Natural killer cell (primary cell): ENCODE results near the gene ZIC1. TPM values are rescaled to one million over a fixed set of nuclear protein-coding genes. Genes with fewer than 3 reads are reported as not detected.

ENCODE experiments used
- ATAC-seq, 3 donors: fragments of 150-1000 bp in 2 of 3; fragments of 200-7000 bp in 1 of 3; cut with Tn5 transposase; 1 replicate in 1 of 3; 2 replicates in 2 of 3; pipeline ENCODE4 v1.10.0; 2021; ENCODE audit warnings: mild to moderate bottlenecking in 2 of 3, moderate library complexity in 2 of 3
- DNase-seq, 2 donors: peaks; one replicate each; pipeline versions ENCODE4 v3.0.0 to v3.0.0-alpha.2; 2013 to 2021; ENCODE audit warnings: mixed read lengths in 1 of 2
- H3K27ac ChIP-seq: one replicate; pipeline ENCODE4 v1.5.1; 2013; ENCODE audit warnings: mild to moderate bottlenecking, low read length
- H3K27me3 ChIP-seq: one replicate; pipeline ENCODE4 v1.6.1; 2013; ENCODE audit warnings: low read length; ENCODE audit not compliant: control insufficient read depth, insufficient read depth
- H3K36me3 ChIP-seq: one replicate; pipeline ENCODE4 v1.6.1; 2013; ENCODE audit warnings: low read length; ENCODE audit not compliant: control insufficient read depth, insufficient read depth
- H3K4me1 ChIP-seq: one replicate; pipeline ENCODE4 v1.6.1; 2013; ENCODE audit warnings: low read length; ENCODE audit not compliant: control insufficient read depth, insufficient read depth
- H3K4me3 ChIP-seq: one replicate; pipeline ENCODE4 v1.5.1; 2013; ENCODE audit warnings: low read length
- H3K9me3 ChIP-seq: one replicate; pipeline ENCODE4 v1.6.1; 2013; ENCODE audit warnings: low read length; ENCODE audit not compliant: control insufficient read depth, insufficient read depth
- H3K27ac Mint-ChIP-seq, 2 donors: one replicate each; pipeline ENCODE4 v1.8.0; 2022; ENCODE audit warnings: mild to moderate bottlenecking in 2 of 2, mixed read lengths in 2 of 2, moderate library complexity in 1 of 2
- H3K27me3 Mint-ChIP-seq, 2 donors: one replicate each; pipeline ENCODE4 v1.8.0; 2022; ENCODE audit warnings: low read depth in 2 of 2, mixed read lengths in 2 of 2
- H3K36me3 Mint-ChIP-seq: one replicate; pipeline ENCODE4 v1.8.0; 2022; ENCODE audit warnings: mixed read lengths
- H3K4me1 Mint-ChIP-seq, 2 donors: one replicate each; pipeline ENCODE4 v1.8.0; 2022; ENCODE audit warnings: mixed read lengths in 2 of 2
- H3K4me3 Mint-ChIP-seq: one replicate; pipeline ENCODE4 v1.8.0; 2022; ENCODE audit warnings: mild to moderate bottlenecking, moderate library complexity, mixed read lengths
- H3K9me3 Mint-ChIP-seq, 2 donors: one replicate each; pipeline ENCODE4 v1.8.0; 2022; ENCODE audit warnings: mixed read lengths in 2 of 2
- WGBS: methylation state at CpG from one replicate; pipeline ENCODE4 v1.1.7; 2013; ENCODE audit warnings: missing lambda C conversion rate; ENCODE audit not compliant: insufficient coverage; 5-methylcytosine and 5-hydroxymethylcytosine counted together
- intact Hi-C: fragments of 100-400 bp; cut with micrococcal nuclease; formaldehyde crosslinking; loops from one replicate; pipeline ENCODE4 v1.14.2; 2022
- total RNA-seq, 4 donors: library from RNA; stranded (reverse); fragments of 120-200 nt in 1 of 4; gene quantifications; one replicate each; pipeline versions ENCODE4 v1.2.3 to v1.2.4, GENCODE V29; 2013 to 2022
- TF ChIP-seq, protein P1 (sequence below): fragments of 200-600 bp; IDR thresholded peaks from one replicate; pipeline ENCODE4 v1.8.0; 2022; ENCODE audit warnings: antibody characterized with exemption

ZIC1 gene
- total RNA-seq, 3 donors from 2014 or later (not counting 1 experiment from before 2014, with no cell fraction given): not detected

- Mint-ChIP-seq H3K9me3 (peaks cover 0 to 9% of the 10 kb centered on the region in 2 donors), H3K4me1 (no peaks in the 10 kb centered on the region), H3K4me3 (no peak overlapping the region), H3K27ac (no peak overlapping the region), H3K27me3 (peaks cover 58 to 81% of the 10 kb centered on the region in 2 donors), H3K36me3 (peaks cover 32% of the 10 kb centered on the region)
- no peaks in the 10 kb centered on the region for H3K36me3 ChIP-seq
- H3K27ac ChIP-seq: no peak overlapping the region
- no peak for ATAC-seq
- no peak for DNase-seq
- H3K4me1 ChIP-seq: no peaks in the 10 kb centered on the region
- TF ChIP-seq, protein P1, sequence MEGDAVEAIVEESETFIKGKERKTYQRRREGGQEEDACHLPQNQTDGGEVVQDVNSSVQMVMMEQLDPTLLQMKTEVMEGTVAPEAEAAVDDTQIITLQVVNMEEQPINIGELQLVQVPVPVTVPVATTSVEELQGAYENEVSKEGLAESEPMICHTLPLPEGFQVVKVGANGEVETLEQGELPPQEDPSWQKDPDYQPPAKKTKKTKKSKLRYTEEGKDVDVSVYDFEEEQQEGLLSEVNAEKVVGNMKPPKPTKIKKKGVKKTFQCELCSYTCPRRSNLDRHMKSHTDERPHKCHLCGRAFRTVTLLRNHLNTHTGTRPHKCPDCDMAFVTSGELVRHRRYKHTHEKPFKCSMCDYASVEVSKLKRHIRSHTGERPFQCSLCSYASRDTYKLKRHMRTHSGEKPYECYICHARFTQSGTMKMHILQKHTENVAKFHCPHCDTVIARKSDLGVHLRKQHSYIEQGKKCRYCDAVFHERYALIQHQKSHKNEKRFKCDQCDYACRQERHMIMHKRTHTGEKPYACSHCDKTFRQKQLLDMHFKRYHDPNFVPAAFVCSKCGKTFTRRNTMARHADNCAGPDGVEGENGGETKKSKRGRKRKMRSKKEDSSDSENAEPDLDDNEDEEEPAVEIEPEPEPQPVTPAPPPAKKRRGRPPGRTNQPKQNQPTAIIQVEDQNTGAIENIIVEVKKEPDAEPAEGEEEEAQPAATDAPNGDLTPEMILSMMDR: no peak
- intact Hi-C loops: no loop called here
- 8% methylated on average over 14 of the region's 17 CpGs for WGBS
- H3K9me3 ChIP-seq: peaks cover 5% of the 10 kb centered on the region
- H3K4me3 ChIP-seq: no peak overlapping the region
- H3K27me3 ChIP-seq: peaks cover 38% of the 10 kb centered on the region
Measured at GRCh38 chr3:147372525-147373027, 36.6 kb upstream of the ZIC1 start.

DNA sequence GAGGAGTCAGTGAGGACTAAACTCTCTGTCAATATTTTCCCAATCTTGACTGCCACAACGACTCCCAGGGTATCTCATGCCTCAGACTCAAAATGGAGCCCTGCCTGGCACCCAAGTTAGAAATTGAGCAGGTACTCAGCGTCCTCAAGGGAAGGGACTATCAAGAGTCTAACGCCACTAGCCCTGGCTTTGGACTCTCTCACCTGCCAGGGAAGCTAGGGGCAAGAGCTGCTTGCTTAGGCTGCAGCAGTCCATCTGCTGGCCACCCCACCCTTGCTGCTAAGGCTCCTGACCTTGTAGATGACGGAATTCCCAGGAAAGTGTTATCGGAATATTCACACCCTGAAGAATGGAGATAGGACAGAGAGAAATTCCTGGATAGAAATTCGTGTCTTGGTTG lies 35.9 kb upstream of the ZIC1 start:
- 5% methylated on average over 6 of the region's 6 CpGs for WGBS
- H3K4me3 Mint-ChIP-seq: no peak overlapping the region
- peaks cover 62 to 81% of the 10 kb centered on the region in 2 donors for H3K27me3 Mint-ChIP-seq
- ATAC-seq (no peak), DNase-seq (no peak)
- TF ChIP-seq, protein P1: no peak
- H3K9me3 Mint-ChIP-seq: peaks cover 0 to 12% of the 10 kb centered on the region in 2 donors
- Histone ChIP-seq H3K27ac (no peak overlapping the region), H3K27me3 (peaks cover 38% of the 10 kb centered on the region), H3K4me3 (no peak overlapping the region), H3K4me1 (no peaks in the 10 kb centered on the region), H3K9me3 (peaks cover 10% of the 10 kb centered on the region), H3K36me3 (no peaks in the 10 kb centered on the region)
- peaks cover 32% of the 10 kb centered on the region for H3K36me3 Mint-ChIP-seq
- intact Hi-C loops: no loop called here
- H3K4me1 Mint-ChIP-seq: no peaks in the 10 kb centered on the region
- no peak overlapping the region for H3K27ac Mint-ChIP-seq

DNA sequence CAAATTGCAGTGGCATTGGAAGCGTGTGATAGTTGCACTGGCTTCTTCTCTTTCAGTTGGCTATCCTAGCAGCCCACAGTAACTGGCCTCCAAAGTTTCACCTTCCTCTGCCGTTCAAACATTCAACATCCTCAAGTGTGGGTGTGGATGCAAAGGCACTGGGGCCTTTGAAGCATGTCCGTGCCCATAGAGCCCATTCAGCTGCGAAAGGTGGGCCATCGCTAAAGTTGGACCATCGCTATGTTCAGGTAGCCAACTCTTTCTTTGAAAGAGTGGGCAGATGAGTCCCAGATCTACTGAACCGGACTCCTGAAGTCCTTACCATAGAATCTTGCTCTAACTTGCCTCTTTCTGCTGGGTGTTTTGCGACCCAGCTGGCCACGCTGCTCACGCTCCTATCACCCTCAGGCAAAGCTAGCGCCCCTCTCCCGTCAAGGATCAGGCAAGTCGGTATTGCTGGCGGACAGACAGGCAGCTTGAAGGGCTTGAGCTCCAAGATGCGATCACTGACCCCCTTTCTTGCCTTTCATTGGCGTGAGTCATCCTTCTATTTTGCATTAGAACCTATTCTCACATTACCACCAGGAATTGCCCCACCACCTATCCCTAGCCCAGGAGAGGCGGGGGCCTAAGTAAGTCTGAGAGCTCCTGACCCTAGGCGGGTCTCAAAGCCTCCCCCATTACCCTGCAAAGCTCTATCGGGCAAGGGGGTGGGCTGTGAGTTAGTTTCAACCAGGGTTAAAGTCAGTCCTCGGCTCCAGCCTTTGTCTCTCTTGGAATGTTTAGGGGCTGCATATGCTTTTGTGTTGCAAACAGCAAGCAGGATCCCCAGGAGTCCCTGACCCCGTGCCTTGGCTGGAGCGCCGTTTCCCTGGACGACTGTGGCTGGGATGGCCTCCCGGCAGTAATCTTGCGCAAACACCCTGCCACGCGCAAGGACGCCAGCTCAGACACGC lies 31.5 kb upstream of the ZIC1 start:
- ATAC-seq (no peak), DNase-seq (no peak)
- no peak overlapping the region for H3K4me3 Mint-ChIP-seq
- peaks cover 60 to 74% of the 10 kb centered on the region in 2 donors for H3K27me3 Mint-ChIP-seq
- intact Hi-C loops: no loop called here
- 14% methylated on average over 30 of the region's 30 CpGs for WGBS
- peaks cover 10% of the 10 kb centered on the region for H3K36me3 Mint-ChIP-seq
- peaks cover 13% of the 10 kb centered on the region for H3K9me3 ChIP-seq
- no peaks in the 10 kb centered on the region for H3K36me3 ChIP-seq
- no peaks in the 10 kb centered on the region for H3K4me1 ChIP-seq
- H3K9me3 Mint-ChIP-seq: peaks cover 0 to 3% of the 10 kb centered on the region in 2 donors
- H3K4me1 Mint-ChIP-seq: no peaks in the 10 kb centered on the region
- TF ChIP-seq, protein P1: no peak
- peaks cover 20% of the 10 kb centered on the region for H3K27me3 ChIP-seq
- no peak overlapping the region for H3K27ac ChIP-seq
- H3K27ac Mint-ChIP-seq: no peak overlapping the region
- no peak overlapping the region for H3K4me3 ChIP-seq
